CD4-positive, alpha-beta T cell treated with Interleukin-6 at 100 ng/mL for 8 hours (primary cell): ENCODE data around the gene MDFIC.

ENCODE experiments used
- DNase-seq: peaks from one replicate; pipeline ENCODE4 v3.0.0-alpha.2; 2020; ENCODE audit warnings: mixed read lengths, low spot score

MDFIC gene

DNA sequence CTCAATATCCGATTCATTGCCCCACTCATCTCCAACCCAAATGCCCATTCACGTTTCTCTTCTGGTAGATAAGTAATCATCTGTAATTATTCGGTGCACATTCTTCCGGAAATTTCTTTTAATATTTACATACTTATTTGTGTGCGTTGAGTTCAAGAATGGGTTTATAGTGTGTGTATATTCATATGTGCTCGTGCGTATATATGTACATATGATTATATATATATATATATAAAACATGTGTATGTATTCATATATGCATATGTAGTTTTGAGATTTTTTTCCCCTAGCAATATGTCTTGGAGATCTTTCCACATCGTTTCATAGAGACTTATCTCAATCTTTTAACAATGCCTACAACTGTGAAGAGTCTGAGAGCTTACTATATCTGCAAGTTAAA lies 118.2 kb downstream of the MDFIC start:
- no peak for DNase-seq

DNA sequence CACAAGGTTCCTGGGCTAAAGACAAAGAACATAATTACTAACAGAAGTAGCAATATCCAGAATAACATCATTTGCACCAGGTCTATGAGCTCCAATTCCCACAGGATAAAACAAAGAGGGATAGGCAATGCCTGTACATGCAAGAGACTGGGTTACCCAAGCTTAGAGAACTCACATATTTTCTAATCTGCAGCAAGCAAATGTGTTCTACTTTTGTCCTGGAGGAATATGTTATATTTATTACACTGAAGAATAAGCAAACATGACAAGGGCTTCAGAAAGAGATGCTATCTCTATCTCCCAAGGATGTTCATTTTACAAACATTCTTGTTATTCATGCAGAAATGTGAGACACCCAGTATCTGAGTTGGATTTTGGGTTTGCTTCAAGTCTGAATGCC lies 118.6 kb downstream of the MDFIC start:
- DNase-seq = no peak

DNA sequence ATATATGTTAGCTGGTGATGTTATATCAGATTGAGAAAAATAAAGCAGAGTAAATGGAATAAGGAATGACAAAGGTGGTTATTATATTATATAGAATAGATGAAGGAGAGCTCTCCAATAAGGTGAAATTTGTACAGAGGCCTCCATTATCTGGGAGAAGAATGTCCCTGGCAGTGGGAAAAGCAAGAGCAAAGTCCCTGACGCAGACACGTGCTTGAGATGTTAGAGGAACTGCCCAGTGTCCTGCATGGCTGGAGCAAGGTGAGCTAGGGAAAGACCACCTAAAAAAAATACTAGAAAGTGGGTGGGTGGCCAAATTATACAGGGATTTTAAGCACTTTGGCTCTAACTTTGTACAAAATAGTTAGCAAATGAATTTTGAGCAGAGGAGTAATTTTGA lies 120.7 kb downstream of the MDFIC start:
- no peak for DNase-seq

DNA sequence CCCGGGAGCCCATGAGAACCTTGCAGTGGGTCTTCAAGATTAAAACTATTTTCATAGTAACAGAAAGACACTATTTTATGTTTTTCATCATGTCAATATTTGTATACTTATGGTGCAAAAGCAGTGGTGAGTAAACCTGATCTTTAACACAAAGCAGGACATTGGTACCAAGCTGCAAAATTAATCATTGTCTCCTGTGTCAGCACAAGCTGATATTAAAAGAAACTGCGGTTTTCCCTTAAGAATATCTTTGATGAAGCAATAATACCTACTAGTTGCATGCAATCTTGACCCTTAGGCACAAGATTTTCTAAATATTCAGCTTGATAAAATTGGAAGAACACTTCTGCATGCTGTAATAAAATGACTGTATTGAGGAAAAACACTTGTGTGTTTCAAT lies 121.7 kb downstream of the MDFIC start:
- DNase-seq = no peak

DNA sequence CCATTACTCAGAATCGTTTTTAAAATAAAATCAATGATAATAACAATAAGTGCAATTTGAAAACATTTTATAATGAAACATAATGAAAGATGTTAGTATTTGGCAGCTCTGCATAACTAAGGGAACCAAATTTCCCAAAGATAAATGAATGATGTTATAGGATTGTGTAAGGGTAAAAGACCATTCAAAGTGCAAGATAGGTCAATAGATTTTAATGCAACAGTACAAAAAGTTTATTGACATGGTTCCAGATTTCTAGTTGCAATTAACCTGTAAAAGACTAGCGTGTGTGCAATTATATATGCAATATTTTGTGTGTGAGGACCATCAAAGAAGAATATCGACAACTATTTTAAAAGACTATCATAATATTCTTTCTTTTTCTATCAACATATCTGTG lies 122.3 kb downstream of the MDFIC start:
- DNase-seq = no peak

DNA sequence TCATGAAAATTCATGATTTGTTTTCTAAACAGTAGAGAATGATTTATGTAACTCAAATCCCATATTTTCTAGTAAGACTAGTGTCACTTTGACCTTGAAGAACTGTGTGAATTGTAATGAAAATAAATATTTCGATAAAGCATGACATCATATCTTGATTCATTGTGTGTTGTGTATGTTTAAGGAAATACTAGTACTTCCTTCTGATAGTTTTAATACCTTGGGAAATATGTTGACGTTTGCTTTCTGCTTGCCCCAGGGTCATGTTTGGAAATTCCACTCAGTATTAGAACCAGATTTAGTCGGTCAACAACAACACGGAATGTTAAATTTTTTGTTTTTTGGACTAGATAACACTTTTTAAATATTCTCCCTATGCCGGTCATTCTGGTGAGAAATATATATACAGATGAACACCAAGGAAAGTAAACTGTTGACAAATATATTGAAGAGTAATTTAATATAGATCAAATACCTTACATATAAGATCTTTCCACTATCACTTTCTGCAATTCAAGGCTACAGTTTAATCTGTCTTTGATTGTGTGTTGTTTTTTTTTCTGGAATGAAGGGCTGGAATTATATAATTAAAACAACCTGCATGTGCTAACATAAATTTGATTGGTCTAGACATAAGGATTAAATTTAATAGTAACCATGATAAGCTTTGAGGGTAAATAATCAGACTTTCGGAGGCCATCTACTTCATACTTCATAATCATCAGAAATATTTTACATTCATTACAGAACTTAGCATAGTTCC lies 126.2 kb downstream of the MDFIC start:
- no peak for DNase-seq

DNA sequence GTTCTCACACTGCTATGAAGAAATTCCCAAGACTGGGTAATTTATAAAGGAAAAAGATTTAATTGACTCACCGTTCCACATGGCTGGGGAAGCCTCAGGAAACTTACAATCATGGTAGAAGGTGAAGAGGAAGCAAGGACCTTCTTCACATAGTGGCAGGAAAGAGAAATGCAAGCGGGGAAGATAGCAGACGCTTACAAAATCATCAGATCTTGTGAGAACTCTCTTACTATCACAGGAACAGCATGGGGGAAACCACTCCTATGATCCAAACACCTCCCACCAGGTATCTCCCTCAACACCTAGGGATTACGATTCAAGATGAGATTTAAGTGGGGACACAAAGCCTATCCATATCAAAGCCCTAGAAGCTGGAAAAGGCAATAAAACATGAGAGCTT lies 130.8 kb downstream of the MDFIC start:
- DNase-seq = no peak

DNA sequence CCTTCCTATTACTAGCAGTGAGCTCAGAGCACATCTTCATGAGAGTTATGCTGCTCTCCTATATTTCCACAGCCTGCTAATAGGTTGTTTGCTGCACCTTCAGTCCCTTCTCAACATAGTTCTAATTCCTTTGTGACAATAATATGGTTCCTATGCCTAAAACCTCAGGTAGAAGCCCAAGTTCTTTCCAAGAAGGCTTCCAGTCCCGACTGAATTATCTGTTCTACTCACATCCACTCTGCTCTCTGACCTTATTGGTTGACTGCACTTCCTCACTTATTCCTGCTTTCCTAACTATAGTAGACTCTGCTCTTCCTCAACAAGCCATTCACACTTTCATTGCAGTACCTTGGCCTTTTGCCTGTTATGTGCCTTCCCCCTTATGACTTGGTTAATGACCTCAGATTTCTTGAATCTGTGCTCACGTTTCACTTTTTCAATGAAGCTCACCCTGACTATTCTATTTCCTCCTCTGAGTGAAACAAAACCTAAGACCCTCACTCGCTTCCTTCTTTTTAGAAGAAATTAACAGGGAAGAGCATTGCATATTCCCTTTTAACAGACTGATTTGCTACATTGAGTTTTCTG lies 132.7 kb downstream of the MDFIC start:
- DNase-seq = no peak

DNA sequence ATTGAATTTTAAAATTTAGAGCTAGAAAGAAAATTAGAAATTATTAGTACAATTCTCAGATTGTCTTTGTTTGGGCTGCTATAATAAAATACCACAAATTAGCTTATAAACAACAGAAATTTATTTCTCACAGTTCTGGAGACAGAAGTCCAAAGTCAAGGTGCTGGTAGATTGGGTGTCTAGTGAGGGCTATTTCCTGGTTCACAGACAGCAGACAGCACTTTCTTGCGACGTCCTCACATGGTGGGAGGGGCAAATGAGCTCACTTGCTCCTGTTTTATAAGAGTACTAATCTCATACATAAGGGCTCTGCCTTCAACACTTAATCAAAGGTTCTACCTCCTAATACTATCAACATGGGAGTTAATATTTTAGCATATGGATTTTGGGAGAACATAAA lies 134.1 kb downstream of the MDFIC start:
- DNase-seq = no peak

DNA sequence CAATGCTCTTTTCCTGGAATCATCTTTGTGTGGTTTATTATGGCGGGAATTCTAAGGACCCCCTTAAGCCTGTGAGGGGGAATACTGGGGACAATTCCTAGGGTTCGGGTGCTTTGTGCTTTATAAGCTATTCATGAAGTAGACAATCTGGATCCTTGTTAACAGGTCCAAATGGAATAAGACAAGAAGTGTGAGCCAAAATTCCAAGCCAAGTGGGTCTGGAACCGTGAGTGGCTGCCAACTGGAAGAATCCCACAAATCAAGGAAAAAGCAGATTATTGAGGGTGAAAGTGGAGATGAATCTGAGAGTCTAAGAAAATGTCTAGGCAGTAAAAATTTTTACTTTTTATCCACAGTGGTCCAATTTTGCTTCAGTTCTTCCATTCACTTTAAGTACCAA lies 136.8 kb downstream of the MDFIC start:
- DNase-seq = no peak

DNA sequence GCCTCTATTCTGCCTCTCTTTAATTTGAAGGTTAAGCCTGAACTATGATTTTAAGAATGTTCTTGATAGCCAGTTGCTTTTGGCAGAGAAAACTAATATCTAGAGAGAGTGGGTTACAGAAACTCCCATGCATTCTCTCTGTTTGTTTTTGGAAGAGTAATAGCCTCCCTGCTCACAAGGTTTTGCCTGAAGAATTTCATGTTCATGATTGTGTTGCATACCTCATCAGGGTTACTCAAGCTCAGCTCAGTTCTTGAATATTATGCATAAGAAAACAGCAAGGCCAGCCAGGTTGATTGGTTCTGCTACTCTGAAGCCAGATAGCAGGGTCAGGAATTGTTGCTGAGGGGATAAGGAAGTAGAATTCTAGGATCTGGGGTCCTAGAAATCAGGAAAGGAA lies 137.4 kb downstream of the MDFIC start:
- DNase-seq = no peak

DNA sequence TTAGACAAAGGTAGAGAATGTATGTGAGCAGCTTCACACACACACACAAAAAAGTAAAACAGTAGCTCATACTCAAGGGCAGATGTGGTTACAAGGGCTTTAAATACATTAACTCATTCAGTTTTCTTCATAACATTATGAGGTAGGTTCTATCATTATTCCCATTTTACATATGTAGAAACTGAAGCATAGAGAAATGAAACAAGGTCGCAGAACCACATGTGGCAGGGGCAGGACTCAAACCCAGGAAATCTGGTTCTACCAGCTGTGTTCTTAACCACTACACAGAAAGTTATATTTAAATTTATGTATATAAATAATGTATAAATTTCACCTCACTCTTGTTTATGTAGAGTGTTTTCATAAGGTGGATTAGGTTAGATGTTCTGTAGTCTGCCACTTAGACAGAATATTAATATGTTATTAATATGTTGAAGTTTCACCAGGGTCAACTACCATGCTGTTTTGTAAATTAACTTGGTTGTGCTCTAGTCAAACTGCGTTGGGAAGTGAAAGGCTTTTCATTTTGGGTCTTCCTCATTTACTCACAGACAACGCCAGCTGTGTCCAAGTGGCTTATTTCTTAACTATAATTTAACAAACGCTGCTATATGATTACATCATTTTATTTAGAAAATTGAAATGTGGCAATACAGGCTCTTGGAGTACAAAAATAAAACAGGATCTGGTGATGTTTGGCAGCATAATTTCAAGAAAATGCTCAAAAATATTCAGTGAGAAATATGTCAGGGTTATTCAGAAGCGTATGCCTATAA lies 138.4 kb downstream of the MDFIC start:
- no peak for DNase-seq

DNA sequence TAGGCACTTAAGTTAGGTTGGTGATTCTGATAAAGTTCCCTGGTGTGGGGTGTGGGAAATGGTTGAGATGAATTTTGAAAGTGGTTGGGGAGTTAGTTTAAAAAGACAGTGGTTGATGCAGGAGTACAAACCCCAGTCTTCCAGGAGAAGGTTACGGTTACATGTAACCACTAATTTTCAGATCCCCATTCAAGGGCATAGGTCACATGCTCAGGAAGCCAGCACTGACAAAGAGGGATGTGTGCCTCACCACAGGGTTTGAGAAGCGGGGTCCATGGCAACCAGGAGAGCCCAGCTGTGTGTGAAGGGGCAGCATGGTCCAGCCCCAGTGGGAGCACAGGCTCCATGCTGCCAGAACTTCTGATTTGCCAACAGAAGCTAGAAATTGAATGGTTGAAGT lies 144.2 kb downstream of the MDFIC start:
- no peak for DNase-seq

DNA sequence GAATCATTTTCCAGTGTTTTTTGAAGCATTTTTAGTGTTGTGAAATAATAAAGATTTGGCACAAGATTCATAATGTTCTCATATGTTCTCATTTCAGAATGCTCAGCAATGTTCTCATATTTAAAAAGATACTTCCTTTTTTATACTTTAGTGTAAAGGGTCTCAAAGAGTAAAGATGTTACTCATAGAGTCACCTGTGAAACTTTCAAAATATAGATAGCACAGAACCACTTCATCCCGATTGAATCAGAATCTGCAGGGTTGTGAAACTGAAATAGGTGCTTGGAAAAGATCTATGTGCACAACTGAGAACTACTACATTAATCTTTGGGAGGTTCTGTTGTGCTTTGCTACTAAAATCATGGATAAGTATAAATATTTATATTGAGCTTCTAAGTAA lies 144.7 kb downstream of the MDFIC start:
- DNase-seq = no peak

DNA sequence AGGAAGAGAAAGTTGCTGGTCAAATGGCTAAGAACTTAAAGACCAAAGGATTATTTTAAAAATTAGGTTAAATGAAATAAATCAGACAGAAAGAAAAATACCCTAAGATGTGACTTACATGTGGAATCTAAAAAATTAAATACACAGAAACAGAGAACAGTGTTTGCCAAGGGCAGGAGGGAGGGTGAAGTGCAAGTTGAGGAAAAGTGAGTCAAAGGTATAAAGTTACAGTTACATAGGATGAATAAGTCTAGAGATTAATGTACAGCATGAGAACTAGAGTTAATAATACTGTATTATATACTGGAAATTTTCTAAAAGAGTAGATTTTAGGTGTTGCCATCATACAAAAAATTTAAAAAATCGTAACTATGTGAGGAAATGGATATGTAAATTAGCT lies 146.3 kb downstream of the MDFIC start:
- no peak for DNase-seq
